ENCODE measurements around the gene TMEM14A.

DNA sequence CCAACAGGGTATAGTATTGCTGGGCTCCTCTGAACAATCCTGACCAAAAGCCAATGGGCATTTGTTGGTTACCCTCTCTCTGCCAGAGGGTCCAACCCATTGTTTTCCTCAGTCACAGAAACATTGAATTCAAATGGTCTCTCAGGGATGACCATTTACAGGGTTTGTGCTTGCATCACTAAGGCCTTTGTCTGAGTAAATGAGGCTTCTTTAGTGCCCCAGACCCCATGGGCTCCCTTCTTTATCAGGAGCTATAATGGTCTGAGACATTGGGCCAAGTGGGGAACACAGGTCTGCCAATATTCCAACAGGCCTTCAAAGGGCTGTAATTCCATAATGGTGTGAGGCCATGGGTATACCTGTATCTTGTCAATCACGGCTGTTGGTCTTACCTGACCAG is 65.2 kb downstream of the TMEM14A start:
- TF ChIP-seq, protein P1, sequence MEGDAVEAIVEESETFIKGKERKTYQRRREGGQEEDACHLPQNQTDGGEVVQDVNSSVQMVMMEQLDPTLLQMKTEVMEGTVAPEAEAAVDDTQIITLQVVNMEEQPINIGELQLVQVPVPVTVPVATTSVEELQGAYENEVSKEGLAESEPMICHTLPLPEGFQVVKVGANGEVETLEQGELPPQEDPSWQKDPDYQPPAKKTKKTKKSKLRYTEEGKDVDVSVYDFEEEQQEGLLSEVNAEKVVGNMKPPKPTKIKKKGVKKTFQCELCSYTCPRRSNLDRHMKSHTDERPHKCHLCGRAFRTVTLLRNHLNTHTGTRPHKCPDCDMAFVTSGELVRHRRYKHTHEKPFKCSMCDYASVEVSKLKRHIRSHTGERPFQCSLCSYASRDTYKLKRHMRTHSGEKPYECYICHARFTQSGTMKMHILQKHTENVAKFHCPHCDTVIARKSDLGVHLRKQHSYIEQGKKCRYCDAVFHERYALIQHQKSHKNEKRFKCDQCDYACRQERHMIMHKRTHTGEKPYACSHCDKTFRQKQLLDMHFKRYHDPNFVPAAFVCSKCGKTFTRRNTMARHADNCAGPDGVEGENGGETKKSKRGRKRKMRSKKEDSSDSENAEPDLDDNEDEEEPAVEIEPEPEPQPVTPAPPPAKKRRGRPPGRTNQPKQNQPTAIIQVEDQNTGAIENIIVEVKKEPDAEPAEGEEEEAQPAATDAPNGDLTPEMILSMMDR (IDR thresholded peaks at IDR 0.05), result no peak
- TF ChIP-seq EP300 (IDR thresholded peaks at IDR 0.05; ENCODE audit: low read depth) (no peak), POLR2AphosphoS5 (IDR thresholded peaks at IDR 0.05) (no peak), POLR2A (IDR thresholded peaks at IDR 0.05) (no peak)
